CD8-positive, alpha-beta memory T cell (primary cell): Measurements from ENCODE around the gene REC8. TPM values are rescaled to one million over a fixed set of nuclear protein-coding genes. Genes with fewer than 3 reads are reported as not detected.

ENCODE experiments used
- CTCF ChIA-PET: fragments of 350-600 bp; sonication (Branson Sonifier 250); formaldehyde crosslinking; loops from one replicate; lab custom pipeline; 2021; ENCODE audit warnings: antibody characterized with exemption; lab: Charles Lee
- POLR2A ChIA-PET: fragments of 350-600 bp; sonication (Branson Sonifier 250); formaldehyde crosslinking; loops from one replicate; lab custom pipeline; 2021; ENCODE audit warnings: antibody characterized with exemption; lab: Charles Lee
- DNase-seq, 5 donors: peaks; one replicate each; pipeline versions ENCODE4 v3.0.0 to v3.0.0-alpha.2; 2020 to 2022; ENCODE audit warnings: mixed read lengths in 1 of 5
- H3K27ac ChIP-seq: one replicate; pipeline ENCODE4 v1.7.0; 2013; ENCODE audit warnings: low read depth, mild to moderate bottlenecking, low read length, moderate library complexity
- H3K27me3 ChIP-seq: 2 replicates; pipeline ENCODE4 v1.7.0; 2013; ENCODE audit warnings: low read length, mild to moderate bottlenecking; ENCODE audit not compliant: insufficient read depth, poor library complexity, severe bottlenecking
- H3K36me3 ChIP-seq: 2 replicates; pipeline ENCODE4 v1.7.0; 2013; ENCODE audit warnings: mild to moderate bottlenecking, low read length, moderate library complexity; ENCODE audit not compliant: insufficient read depth
- H3K4me1 ChIP-seq: 2 replicates; pipeline ENCODE4 v1.7.0; 2013; ENCODE audit warnings: mild to moderate bottlenecking, low read length, moderate library complexity; ENCODE audit not compliant: insufficient read depth
- H3K4me3 ChIP-seq: 2 replicates; pipeline ENCODE4 v1.7.0; 2013; ENCODE audit warnings: mild to moderate bottlenecking, low read length
- H3K9me3 ChIP-seq: 2 replicates; pipeline ENCODE4 v1.7.0; 2013; ENCODE audit warnings: mild to moderate bottlenecking, low read length
- H3K27ac Mint-ChIP-seq, 8 donors: one replicate each; pipeline ENCODE4 v1.8.0; 2020 to 2021; ENCODE audit warnings: mixed read lengths in 8 of 8, mild to moderate bottlenecking in 6 of 8, inconsistent platforms in 3 of 8, moderate library complexity in 3 of 8
- H3K27me3 Mint-ChIP-seq, 2 donors: one replicate each; pipeline ENCODE4 v1.8.0; 2020 to 2021; ENCODE audit warnings: mixed read lengths in 2 of 2, mild to moderate bottlenecking in 1 of 2, moderate library complexity in 1 of 2
- H3K36me3 Mint-ChIP-seq, 3 donors: one replicate each; pipeline ENCODE4 v1.8.0; 2020 to 2021; ENCODE audit warnings: mixed read lengths in 3 of 3, inconsistent platforms in 1 of 3, mild to moderate bottlenecking in 1 of 3
- H3K4me1 Mint-ChIP-seq, 3 donors: one replicate each; pipeline ENCODE4 v1.8.0; 2020 to 2021; ENCODE audit warnings: mixed read lengths in 3 of 3, inconsistent platforms in 1 of 3, mild to moderate bottlenecking in 1 of 3
- H3K4me3 Mint-ChIP-seq, 7 donors: one replicate each; pipeline ENCODE4 v1.8.0; 2020 to 2021; ENCODE audit warnings: mixed read lengths in 7 of 7, mild to moderate bottlenecking in 6 of 7, moderate library complexity in 4 of 7, inconsistent platforms in 2 of 7
- H3K9me3 Mint-ChIP-seq, 5 donors: one replicate each; pipeline ENCODE4 v1.8.0; 2020 to 2022; ENCODE audit warnings: mixed read lengths in 5 of 5, mild to moderate bottlenecking in 3 of 5, moderate library complexity in 2 of 5, inconsistent platforms in 1 of 5
- polyA plus RNA-seq: library from polyadenylated mRNA; unstranded; fragments of 300-500 nt; fragmentation: Illumina TruSeq; gene quantifications from one replicate; pipeline ENCODE4 v1.2.3, GENCODE V29; 2021
- total RNA-seq, 2 experiments: library from RNA; stranded (reverse); gene quantifications; one replicate each; pipeline ENCODE4 v1.2.3, GENCODE V29; 2021

Gene REC8
- total and polyA plus RNA-seq, 3 experiments from 2014 or later, result 10.0 to 26.7 (median 24.5) TPM

GRCh38 chr14:24146453-24146977 lies 25.4 kb upstream of the REC8 start, which contains the start of gene PSME2:
Gene PSME2 (minus strand): TSS chr14:24146610. CDS start chr14:24146581, 29 bp downstream.
- peaks cover 48 to 73% (median 73%) of the 10 kb centered on the region in 3 donors for H3K4me1 Mint-ChIP-seq
- H3K4me3 Mint-ChIP-seq, result peak within 1 kb of the TSS; percentile 86 to 100 (median 98)
- Histone ChIP-seq H3K4me3 (peak within 1 kb of the TSS; percentile 99), H3K4me1 (peaks cover 57% of the 10 kb centered on the region), H3K27me3 (no peaks in the 10 kb centered on the region), H3K36me3 (peaks cover 49% of the 10 kb centered on the region), H3K27ac (peak within 1 kb of the TSS; percentile 78), H3K9me3 (no peaks in the 10 kb centered on the region)
- peaks cover 0 to 78% (median 4%) of the 10 kb centered on the region in 3 donors for H3K36me3 Mint-ChIP-seq
- no peaks in the 10 kb centered on the region for H3K9me3 Mint-ChIP-seq
- peak within 1 kb of the TSS; percentile 76 to 99 (median 96) for H3K27ac Mint-ChIP-seq
- H3K27me3 Mint-ChIP-seq, result no peaks in the 10 kb centered on the region
- peak; percentile 77 to 91 (median 85) for DNase-seq
- POLR2A ChIA-PET, result interaction anchor here (0.8 to 3.2 kb wide), 10 partner anchors 9 to 125 kb away, joined by 3 to 36 read pairs (median 5); partner anchors contain the start of genes DCAF11, IPO4, IRF9 and NRL
- CTCF ChIA-PET, result interaction anchor here (0.8 to 4.5 kb wide), 15 partner anchors 10 to 844 kb away, joined by 3 to 50 read pairs (median 4); partner anchors contain the start of genes CHMP4A, DCAF11, IRF9 and MDP1

GRCh38 chr14:24146978-24147760 lies 24.7 kb upstream of the REC8 start, which contains the start of gene RNF31:
Gene RNF31 (plus strand): TSS chr14:24147498. CDS start chr14:24147699, 201 bp downstream.
- Mint-ChIP-seq H3K27me3 (no peaks in the 10 kb centered on the region), H3K4me1 (peaks cover 45 to 70% (median 68%) of the 10 kb centered on the region in 3 donors), H3K27ac (peak within 1 kb of the TSS; percentile 76 to 99 (median 96)), H3K36me3 (peaks cover 0 to 80% (median 7%) of the 10 kb centered on the region in 3 donors), H3K9me3 (no peaks in the 10 kb centered on the region), H3K4me3 (peak within 1 kb of the TSS; percentile 86 to 100 (median 98))
- Histone ChIP-seq H3K36me3 (peaks cover 55% of the 10 kb centered on the region), H3K4me3 (peak within 1 kb of the TSS; percentile 99), H3K27ac (peak within 1 kb of the TSS; percentile 78), H3K9me3 (no peaks in the 10 kb centered on the region), H3K4me1 (peaks cover 53% of the 10 kb centered on the region), H3K27me3 (no peaks in the 10 kb centered on the region)
- CTCF ChIA-PET, result interaction anchor here (0.8 to 4.5 kb wide), 14 partner anchors 9 to 845 kb away, joined by 3 to 50 read pairs (median 4); partner anchors contain the start of genes CHMP4A, IRF9, MDP1 and PSME1
- peak; percentile 96 to 98 (median 97) for DNase-seq
- POLR2A ChIA-PET, result interaction anchor here (0.8 to 3.2 kb wide), 12 partner anchors 10 to 124 kb away, joined by 3 to 36 read pairs (median 5); partner anchors contain the start of genes DCAF11, IPO4, IRF9 and NRL

GRCh38 chr14:24147761-24148428 lies 24.0 kb upstream of the REC8 start:
- no peaks in the 10 kb centered on the region for H3K27me3 Mint-ChIP-seq
- peak overlapping the region; percentile 74 to 97 (median 88) for H3K27ac Mint-ChIP-seq
- CTCF ChIA-PET, result interaction anchor here (0.9 to 4.5 kb wide), 10 partner anchors 9 to 95 kb away, joined by 3 to 50 read pairs (median 6); partner anchors contain the start of genes CHMP4A, IRF9, PSME1 and TINF2
- peaks cover 0 to 81% (median 7%) of the 10 kb centered on the region in 3 donors for H3K36me3 Mint-ChIP-seq
- POLR2A ChIA-PET, result interaction anchor here (0.6 to 3.2 kb wide), 6 partner anchors 11 to 47 kb away, joined by 3 to 36 read pairs (median 6); partner anchors contain the start of genes DCAF11, IRF9, NRL and PSME1
- H3K9me3 Mint-ChIP-seq, result no peaks in the 10 kb centered on the region
- no peaks in the 10 kb centered on the region for H3K9me3 ChIP-seq
- peaks cover 45 to 66% (median 64%) of the 10 kb centered on the region in 3 donors for H3K4me1 Mint-ChIP-seq
- H3K4me3 Mint-ChIP-seq, result peak overlapping the region; percentile 86 to 100 (median 95)
- H3K4me1 ChIP-seq, result peaks cover 49% of the 10 kb centered on the region
- H3K27me3 ChIP-seq, result no peaks in the 10 kb centered on the region
- no peak for DNase-seq
- H3K27ac ChIP-seq, result peak overlapping the region; percentile 78
- H3K4me3 ChIP-seq, result peak overlapping the region; percentile 99
- peaks cover 59% of the 10 kb centered on the region for H3K36me3 ChIP-seq

- Histone ChIP-seq H3K36me3 (peaks cover 48% of the 10 kb centered on the region), H3K27ac (no peak overlapping the region), H3K9me3 (no peaks in the 10 kb centered on the region), H3K4me1 (peaks cover 43% of the 10 kb centered on the region), H3K27me3 (no peaks in the 10 kb centered on the region), H3K4me3 (no peak overlapping the region)
- H3K4me1 Mint-ChIP-seq, result peaks cover 37 to 56% (median 51%) of the 10 kb centered on the region in 3 donors
- no peaks in the 10 kb centered on the region for H3K27me3 Mint-ChIP-seq
- POLR2A ChIA-PET, result interaction anchor here (0.6 kb wide), 1 partner anchor 27 kb away, joined by 3 read pairs; no protein-coding TSS in a partner anchor
- H3K36me3 Mint-ChIP-seq, result peaks cover under 1 to 70% (median 4%) of the 10 kb centered on the region in 3 donors
- no peaks in the 10 kb centered on the region for H3K9me3 Mint-ChIP-seq
- CTCF ChIA-PET, result interaction anchor here (1.4 to 3.7 kb wide), 4 partner anchors 11 to 68 kb away, joined by 3 to 36 read pairs (median 6); partner anchors contain the start of genes IPO4 and IRF9
- peak overlapping the region; percentile 23 to 98 (median 85) for H3K4me3 Mint-ChIP-seq
- no peak for DNase-seq
- H3K27ac Mint-ChIP-seq, result peak overlapping the region in 5 of 8 donors; percentile 40 to 96 (median 79)
These were observed 22.4 kb upstream of the REC8 start for GRCh38 chr14:24149302-24149969.

GRCh38 chr14:24150061-24150460 lies 21.8 kb upstream of the REC8 start:
- peaks cover 48% of the 10 kb centered on the region for H3K36me3 ChIP-seq
- peaks cover 36% of the 10 kb centered on the region for H3K4me1 ChIP-seq
- H3K27me3 ChIP-seq, result no peaks in the 10 kb centered on the region
- POLR2A ChIA-PET, result interaction anchor here (0.6 kb wide), 1 partner anchor 27 kb away, joined by 3 read pairs; no protein-coding TSS in a partner anchor
- DNase-seq, result no peak
- CTCF ChIA-PET, result interaction anchor here (1.1 to 3.7 kb wide), 4 partner anchors 11 to 69 kb away, joined by 3 to 36 read pairs (median 6); partner anchors contain the start of genes IRF9 and PSME1
- Mint-ChIP-seq H3K9me3 (no peaks in the 10 kb centered on the region), H3K4me3 (peak overlapping the region in 2 of 7 donors; percentile 12 to 98), H3K36me3 (peaks cover 3 to 72% (median 3%) of the 10 kb centered on the region in 3 donors), H3K27me3 (no peaks in the 10 kb centered on the region), H3K27ac (no peak overlapping the region), H3K4me1 (peaks cover 35 to 54% (median 45%) of the 10 kb centered on the region in 3 donors)
- no peak overlapping the region for H3K4me3 ChIP-seq
- no peaks in the 10 kb centered on the region for H3K9me3 ChIP-seq
- H3K27ac ChIP-seq, result no peak overlapping the region

- no peaks in the 10 kb centered on the region for H3K27me3 ChIP-seq
- Mint-ChIP-seq H3K27ac (peak overlapping the region in 2 of 8 donors; percentile 23 to 75), H3K9me3 (no peaks in the 10 kb centered on the region), H3K4me1 (peaks cover 31 to 49% (median 40%) of the 10 kb centered on the region in 3 donors), H3K36me3 (peaks cover 4 to 76% (median 6%) of the 10 kb centered on the region in 3 donors), H3K27me3 (no peaks in the 10 kb centered on the region), H3K4me3 (peak overlapping the region in 1 of 7 donors; percentile 98)
- no peak for DNase-seq
- no peak overlapping the region for H3K27ac ChIP-seq
- H3K36me3 ChIP-seq, result peaks cover 52% of the 10 kb centered on the region
- no peaks in the 10 kb centered on the region for H3K9me3 ChIP-seq
- peaks cover 31% of the 10 kb centered on the region for H3K4me1 ChIP-seq
- CTCF ChIA-PET, result interaction anchor here (0.9 to 3.7 kb wide), 5 partner anchors 10 to 70 kb away, joined by 3 to 36 read pairs (median 4); partner anchors contain the start of genes EMC9, IRF9 and PSME1
- POLR2A ChIA-PET, result interaction anchor here (0.5 kb wide), 1 partner anchor 1579 kb away, joined by 8 read pairs; no protein-coding TSS in a partner anchor
- H3K4me3 ChIP-seq, result no peak overlapping the region
These were observed 21.3 kb upstream of the REC8 start for GRCh38 chr14:24150567-24150966.
